PC-9 (cell line): ENCODE measurements around the gene TTC7B.

Experiments
- EZH2 ChIP-seq: fragments of 200-600 bp; sonication (generic); IDR thresholded peaks from 2 replicates; pipeline ENCODE4 v1.8.0; 2017; ENCODE audit warnings: antibody characterized with exemption, low read depth
- TF ChIP-seq, protein P1 (sequence below): fragments of 200-600 bp; sonication (generic); conservative IDR thresholded peaks from 2 replicates; pipeline ENCODE4 v1.6.1; 2017; ENCODE audit warnings: mixed run types, antibody characterized with exemption, mild to moderate bottlenecking, moderate library complexity

DNA sequence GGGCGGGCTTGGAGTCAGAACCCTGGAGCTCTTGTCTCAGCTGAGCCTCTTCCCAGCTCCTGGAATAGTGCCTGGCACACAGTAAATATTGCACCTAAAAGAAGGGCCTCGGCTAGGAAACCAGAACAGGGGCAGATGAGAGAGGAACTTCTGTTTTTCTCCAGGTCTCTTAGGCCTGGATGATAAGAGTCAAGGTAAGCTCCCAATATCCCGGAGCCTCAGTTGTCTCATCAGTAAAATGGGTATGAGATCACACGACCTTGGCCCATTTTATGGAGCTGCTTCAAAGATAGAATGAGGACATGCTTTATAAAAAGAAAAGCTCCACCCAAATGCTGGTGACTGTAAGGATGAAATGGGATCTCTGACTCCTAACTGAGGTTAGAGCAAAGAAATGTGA is 202.2 kb downstream of the TTC7B start:
- TF ChIP-seq, protein P1, sequence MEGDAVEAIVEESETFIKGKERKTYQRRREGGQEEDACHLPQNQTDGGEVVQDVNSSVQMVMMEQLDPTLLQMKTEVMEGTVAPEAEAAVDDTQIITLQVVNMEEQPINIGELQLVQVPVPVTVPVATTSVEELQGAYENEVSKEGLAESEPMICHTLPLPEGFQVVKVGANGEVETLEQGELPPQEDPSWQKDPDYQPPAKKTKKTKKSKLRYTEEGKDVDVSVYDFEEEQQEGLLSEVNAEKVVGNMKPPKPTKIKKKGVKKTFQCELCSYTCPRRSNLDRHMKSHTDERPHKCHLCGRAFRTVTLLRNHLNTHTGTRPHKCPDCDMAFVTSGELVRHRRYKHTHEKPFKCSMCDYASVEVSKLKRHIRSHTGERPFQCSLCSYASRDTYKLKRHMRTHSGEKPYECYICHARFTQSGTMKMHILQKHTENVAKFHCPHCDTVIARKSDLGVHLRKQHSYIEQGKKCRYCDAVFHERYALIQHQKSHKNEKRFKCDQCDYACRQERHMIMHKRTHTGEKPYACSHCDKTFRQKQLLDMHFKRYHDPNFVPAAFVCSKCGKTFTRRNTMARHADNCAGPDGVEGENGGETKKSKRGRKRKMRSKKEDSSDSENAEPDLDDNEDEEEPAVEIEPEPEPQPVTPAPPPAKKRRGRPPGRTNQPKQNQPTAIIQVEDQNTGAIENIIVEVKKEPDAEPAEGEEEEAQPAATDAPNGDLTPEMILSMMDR, result no peak
- TF ChIP-seq EZH2, result no peak
